ENCODE measurements around the gene ADGRB3.

GRCh38 chr6:69232496-69232895 lies 597.4 kb downstream of the ADGRB3 start:
- TF ChIP-seq PBX3 (IDR thresholded peaks at IDR 0.05) (no peak), POLR2AphosphoS2 (conservative IDR thresholded peaks at IDR 0.05; ENCODE audit: low read length) (no peak), POLR2A (IDR thresholded peaks at IDR 0.05; ENCODE audit: low read length) (no peak)
- TF ChIP-seq, protein P1, sequence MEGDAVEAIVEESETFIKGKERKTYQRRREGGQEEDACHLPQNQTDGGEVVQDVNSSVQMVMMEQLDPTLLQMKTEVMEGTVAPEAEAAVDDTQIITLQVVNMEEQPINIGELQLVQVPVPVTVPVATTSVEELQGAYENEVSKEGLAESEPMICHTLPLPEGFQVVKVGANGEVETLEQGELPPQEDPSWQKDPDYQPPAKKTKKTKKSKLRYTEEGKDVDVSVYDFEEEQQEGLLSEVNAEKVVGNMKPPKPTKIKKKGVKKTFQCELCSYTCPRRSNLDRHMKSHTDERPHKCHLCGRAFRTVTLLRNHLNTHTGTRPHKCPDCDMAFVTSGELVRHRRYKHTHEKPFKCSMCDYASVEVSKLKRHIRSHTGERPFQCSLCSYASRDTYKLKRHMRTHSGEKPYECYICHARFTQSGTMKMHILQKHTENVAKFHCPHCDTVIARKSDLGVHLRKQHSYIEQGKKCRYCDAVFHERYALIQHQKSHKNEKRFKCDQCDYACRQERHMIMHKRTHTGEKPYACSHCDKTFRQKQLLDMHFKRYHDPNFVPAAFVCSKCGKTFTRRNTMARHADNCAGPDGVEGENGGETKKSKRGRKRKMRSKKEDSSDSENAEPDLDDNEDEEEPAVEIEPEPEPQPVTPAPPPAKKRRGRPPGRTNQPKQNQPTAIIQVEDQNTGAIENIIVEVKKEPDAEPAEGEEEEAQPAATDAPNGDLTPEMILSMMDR (IDR thresholded peaks at IDR 0.05): no peak

Data from A549 (cell line).